GM06990 (cell line): ENCODE data around the gene SLC8B1.

Source experiments
- DNase-seq: peaks from one replicate; pipeline ENCODE4 v3.0.0-alpha.2; 2011; ENCODE audit not compliant: insufficient read length; ENCODE audit errors: extremely low read depth
- H3K27me3 ChIP-seq: replicated peaks from 2 replicates; pipeline ENCODE4 v1.6.0; 2011; ENCODE audit warnings: low read length; ENCODE audit not compliant: control insufficient read depth, insufficient read depth
- H3K36me3 ChIP-seq: 2 replicates; pipeline ENCODE4 v1.5.1; 2011; ENCODE audit warnings: low read length; ENCODE audit not compliant: control insufficient read depth, insufficient read depth
- H3K4me3 ChIP-seq: replicated peaks from 2 replicates; pipeline ENCODE4 v1.5.1; 2011; ENCODE audit warnings: low read depth, mild to moderate bottlenecking, control low read depth, low read length
- CTCF ChIP-seq: IDR thresholded peaks from 2 replicates; pipeline ENCODE4 v1.5.1; 2011; ENCODE audit warnings: low read length, control low read depth, mild to moderate bottlenecking, inconsistent platforms; ENCODE audit not compliant: insufficient read depth, poor library complexity, severe bottlenecking

SLC8B1 gene

GRCh38 chr12:113260636-113261300 is 74.1 kb downstream of the SLC8B1 start:
- H3K4me3 ChIP-seq, result no peak overlapping the region
- no peak for TF ChIP-seq CTCF
- peaks cover 9% of the 10 kb centered on the region for H3K36me3 ChIP-seq
- H3K27me3 ChIP-seq, result no peaks in the 10 kb centered on the region
- no peak for DNase-seq

DNA sequence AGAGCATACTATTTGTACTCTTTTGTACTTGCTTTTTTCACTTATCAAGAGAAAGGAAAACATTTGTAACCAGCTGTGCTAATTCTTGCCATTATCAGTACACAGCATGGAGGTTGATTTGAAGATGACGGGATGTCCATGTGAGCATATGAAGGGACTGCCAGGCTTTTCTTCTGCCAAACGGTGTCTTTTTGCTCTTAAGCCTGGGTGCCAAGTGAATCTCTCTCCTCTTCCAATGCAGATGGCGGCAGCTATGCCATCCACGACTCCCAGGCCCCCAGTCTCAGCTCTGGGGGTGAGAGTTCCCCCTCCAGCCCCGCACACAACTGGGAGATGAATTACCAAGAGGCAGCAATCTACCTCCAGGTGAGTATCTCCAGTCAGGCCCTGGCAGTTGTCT is 74.8 kb downstream of the SLC8B1 start:
- H3K27me3 ChIP-seq, result no peaks in the 10 kb centered on the region
- TF ChIP-seq CTCF, result no peak
- no peak overlapping the region for H3K4me3 ChIP-seq
- DNase-seq, result no peak
- peaks cover 5% of the 10 kb centered on the region for H3K36me3 ChIP-seq

GRCh38 chr12:113257564-113257963 is 77.3 kb downstream of the SLC8B1 start:
- H3K4me3 ChIP-seq, result no peak overlapping the region
- H3K36me3 ChIP-seq, result no peaks in the 10 kb centered on the region; the same call in none of the 2 replicates
- no peaks in the 10 kb centered on the region for H3K27me3 ChIP-seq
- DNase-seq, result no peak
- no peak for TF ChIP-seq CTCF

- Histone ChIP-seq H3K36me3 (peaks cover 9% of the 10 kb centered on the region), H3K27me3 (no peaks in the 10 kb centered on the region), H3K4me3 (no peak overlapping the region)
- TF ChIP-seq CTCF, result no peak
- no peak for DNase-seq
Observed at GRCh38 chr12:113254298-113254697, 80.6 kb downstream of the SLC8B1 start.

- no peaks in the 10 kb centered on the region for H3K27me3 ChIP-seq
- DNase-seq, result no peak
- TF ChIP-seq CTCF, result no peak
- no peak overlapping the region for H3K4me3 ChIP-seq
- H3K36me3 ChIP-seq, result peaks cover 9% of the 10 kb centered on the region
Observed at GRCh38 chr12:113253532-113254285, 81.2 kb downstream of the SLC8B1 start.
